Lower leg skin (tissue), 4 donors: ENCODE results near the gene CLIC2. TPM values are rescaled to one million over a fixed set of nuclear protein-coding genes. Genes with fewer than 3 reads are reported as not detected.

Experiments used
- DNase-seq, 2 donors: peaks; one replicate each; pipeline ENCODE4 v3.0.0-alpha.2; 2019; ENCODE audit warnings: low spot score in 2 of 2
- H3K4me3 ChIP-seq: fragments of 200-600 bp; sonication (generic); 2 replicates; pipeline ENCODE4 v1.5.1; 2017; ENCODE audit warnings: mild to moderate bottlenecking, low read depth; ENCODE audit not compliant: poor library complexity, severe bottlenecking
- POLR2A ChIP-seq, 2 donors: fragments of 450-650 bp; IDR thresholded peaks; one replicate each; pipeline ENCODE4 v1.6.1; 2016 to 2017; ENCODE audit warnings: antibody characterized with exemption in 2 of 2, mild to moderate bottlenecking in 1 of 2, moderate library complexity in 1 of 2
- WGBS, 2 donors: methylation state at CpG; one replicate each; pipeline ENCODE4 v1.1.5; 2018; 5-methylcytosine and 5-hydroxymethylcytosine counted together
- intact Hi-C: fragments of 100-400 bp; cut with DNase I; formaldehyde crosslinking; loops from one replicate; pipeline ENCODE4 v1.15.0; 2023; ENCODE audit warnings: low total_unique reads
- total RNA-seq, 4 donors: library from RNA; depleted of rRNA; stranded (reverse); fragments of >200 nt; gene quantifications; one replicate each; pipeline ENCODE4 v1.1.0, GENCODE V29; 2016
- TF ChIP-seq, protein P1 (sequence below), 3 donors: fragments of 450-650 bp; IDR thresholded peaks; one replicate each; pipeline ENCODE4 v1.5.1; 2016; ENCODE audit warnings: antibody characterized with exemption in 3 of 3, mild to moderate bottlenecking in 3 of 3, moderate library complexity in 2 of 3

Gene CLIC2
- total RNA-seq, 4 donors from 2014 or later = 6.9 to 12.7 (median 7.3) TPM

DNA sequence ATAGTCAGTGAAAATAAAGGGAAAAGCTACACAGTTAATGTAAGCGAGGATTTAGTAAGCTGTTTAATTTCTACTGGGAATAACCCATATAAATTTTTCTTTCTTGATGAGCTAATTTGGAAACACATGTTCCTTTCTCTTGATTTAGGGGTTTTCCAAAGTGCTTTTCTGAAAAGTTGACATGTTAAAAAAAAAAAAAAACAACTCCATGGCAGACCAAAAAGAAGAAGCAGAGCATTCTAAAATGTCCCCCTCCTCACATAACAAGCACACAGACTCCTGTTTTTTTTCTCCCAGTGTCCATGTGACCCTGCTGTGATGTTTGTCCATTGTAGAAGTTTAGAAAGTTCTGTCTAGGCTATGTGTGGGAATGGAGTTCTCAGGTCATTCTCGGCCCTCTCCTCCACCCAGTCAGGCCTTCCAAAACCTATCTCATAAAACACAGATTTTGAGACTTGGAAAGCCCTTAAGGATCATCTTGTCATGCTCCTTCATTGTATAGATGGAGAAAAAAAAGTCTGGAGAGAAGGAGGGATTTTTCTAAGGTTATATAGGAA, 792 bp downstream of the CLIC2 start:
- TF ChIP-seq, protein P1, sequence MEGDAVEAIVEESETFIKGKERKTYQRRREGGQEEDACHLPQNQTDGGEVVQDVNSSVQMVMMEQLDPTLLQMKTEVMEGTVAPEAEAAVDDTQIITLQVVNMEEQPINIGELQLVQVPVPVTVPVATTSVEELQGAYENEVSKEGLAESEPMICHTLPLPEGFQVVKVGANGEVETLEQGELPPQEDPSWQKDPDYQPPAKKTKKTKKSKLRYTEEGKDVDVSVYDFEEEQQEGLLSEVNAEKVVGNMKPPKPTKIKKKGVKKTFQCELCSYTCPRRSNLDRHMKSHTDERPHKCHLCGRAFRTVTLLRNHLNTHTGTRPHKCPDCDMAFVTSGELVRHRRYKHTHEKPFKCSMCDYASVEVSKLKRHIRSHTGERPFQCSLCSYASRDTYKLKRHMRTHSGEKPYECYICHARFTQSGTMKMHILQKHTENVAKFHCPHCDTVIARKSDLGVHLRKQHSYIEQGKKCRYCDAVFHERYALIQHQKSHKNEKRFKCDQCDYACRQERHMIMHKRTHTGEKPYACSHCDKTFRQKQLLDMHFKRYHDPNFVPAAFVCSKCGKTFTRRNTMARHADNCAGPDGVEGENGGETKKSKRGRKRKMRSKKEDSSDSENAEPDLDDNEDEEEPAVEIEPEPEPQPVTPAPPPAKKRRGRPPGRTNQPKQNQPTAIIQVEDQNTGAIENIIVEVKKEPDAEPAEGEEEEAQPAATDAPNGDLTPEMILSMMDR (IDR thresholded peaks at IDR 0.05) = no peak
- TF ChIP-seq POLR2A (IDR thresholded peaks at IDR 0.05) = no peak
- intact Hi-C loops = no loop called here
- 29 to 38% methylated on average over 2 of the region's 2 CpGs for WGBS, 2 donors
- H3K4me3 ChIP-seq = no peak overlapping the region
- no peak for DNase-seq

DNA sequence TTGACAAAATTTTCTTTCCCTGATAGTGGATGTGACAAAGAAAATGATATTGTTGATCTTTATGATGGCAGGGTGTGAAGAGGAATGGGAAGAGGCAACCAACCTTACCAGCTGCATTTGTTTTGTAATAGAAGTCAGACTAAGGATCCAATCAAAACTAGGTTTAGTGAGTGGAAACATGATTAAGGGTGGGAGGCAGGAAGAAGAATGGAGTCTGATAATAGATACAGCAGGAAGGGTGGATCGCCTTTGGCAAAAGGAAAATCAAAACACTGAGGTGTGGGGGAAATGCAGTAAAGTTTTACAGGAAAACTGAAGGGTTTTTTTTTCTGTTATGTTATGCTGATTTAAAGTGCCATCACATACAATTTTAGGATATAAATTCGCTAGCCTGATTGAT, 3.4 kb downstream of the CLIC2 start:
- no peak for DNase-seq
- H3K4me3 ChIP-seq = no peak overlapping the region
- intact Hi-C loops = no loop called here
- TF ChIP-seq, protein P1 (IDR thresholded peaks at IDR 0.05) = no peak
- TF ChIP-seq POLR2A (IDR thresholded peaks at IDR 0.05) = no peak
- 52 to 63% methylated on average over 2 of the region's 2 CpGs for WGBS, 2 donors

DNA sequence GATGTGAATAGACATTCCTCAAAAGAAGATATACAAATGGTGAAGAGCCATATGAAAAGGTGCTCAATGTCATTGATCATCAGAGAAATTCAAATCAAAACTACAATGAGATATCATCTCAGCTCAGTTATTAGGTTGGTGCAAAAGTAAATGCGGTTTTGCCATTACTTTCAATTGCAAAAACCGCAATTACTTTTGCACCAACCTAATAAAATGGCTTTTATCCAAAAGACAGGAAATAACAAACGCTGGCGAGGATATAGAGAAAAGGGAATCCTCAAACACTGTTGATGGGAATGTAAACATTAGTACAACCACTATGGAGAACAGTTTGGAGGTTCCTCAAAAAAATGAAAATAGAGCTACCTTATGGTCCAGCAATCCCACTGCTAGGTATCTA, 5.1 kb downstream of the CLIC2 start:
- DNase-seq = no peak
- no peak for TF ChIP-seq POLR2A (IDR thresholded peaks at IDR 0.05)
- TF ChIP-seq, protein P1 (IDR thresholded peaks at IDR 0.05) = no peak
- H3K4me3 ChIP-seq = no peak overlapping the region
- 38 to 64% methylated on average over 4 of the region's 4 CpGs for WGBS, 2 donors
- intact Hi-C loops = no loop called here

DNA sequence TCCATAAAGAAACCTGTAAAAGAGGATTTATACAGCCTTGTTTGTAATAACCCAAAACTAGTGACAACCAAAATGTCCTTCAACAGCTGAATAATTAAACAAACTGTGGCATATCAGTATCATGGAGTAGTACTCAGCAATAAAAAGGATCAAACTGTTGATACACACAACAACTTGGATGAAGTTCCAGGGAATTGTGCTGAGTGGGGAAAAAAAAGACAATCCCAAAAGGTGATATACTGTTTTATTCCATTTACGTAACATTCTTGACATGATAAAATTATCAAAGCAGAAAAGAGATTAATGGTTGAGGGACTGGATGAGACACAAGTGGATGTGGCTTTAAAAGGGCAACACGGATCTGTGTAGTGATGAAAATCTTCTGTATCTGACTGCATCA, 7.8 kb downstream of the CLIC2 start:
- H3K4me3 ChIP-seq = no peak overlapping the region
- 59 to 76% methylated on average over 2 of the region's 2 CpGs for WGBS, 2 donors
- no peak for DNase-seq
- TF ChIP-seq, protein P1 (IDR thresholded peaks at IDR 0.05) = no peak
- no peak for TF ChIP-seq POLR2A (IDR thresholded peaks at IDR 0.05)
- intact Hi-C loops = no loop called here

DNA sequence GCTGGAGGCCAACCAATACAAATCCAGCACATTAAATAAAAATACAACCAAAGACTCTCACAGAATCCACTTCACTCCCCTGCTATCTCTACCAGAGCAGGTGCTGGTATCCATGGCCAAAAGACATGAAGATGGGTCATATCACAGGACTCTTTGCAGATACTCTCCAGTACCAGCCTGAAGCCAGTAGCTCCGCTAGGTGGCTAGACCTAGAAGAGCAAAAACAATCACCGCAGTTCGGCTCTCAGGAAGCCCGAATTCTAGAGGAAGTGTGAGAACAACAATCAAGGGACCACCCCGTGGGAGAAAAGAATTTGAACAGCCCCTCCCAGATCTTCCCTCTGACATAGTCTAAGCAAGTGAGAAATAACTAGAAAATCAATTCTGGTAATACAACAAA, 20.2 kb downstream of the CLIC2 start:
- no peak overlapping the region for H3K4me3 ChIP-seq
- intact Hi-C loops = no loop called here
- DNase-seq = no peak
- TF ChIP-seq POLR2A (IDR thresholded peaks at IDR 0.05) = no peak
- TF ChIP-seq, protein P1 (IDR thresholded peaks at IDR 0.05) = no peak
- WGBS, 2 donors = 51 to 84% methylated on average over 5 of the region's 5 CpGs

DNA sequence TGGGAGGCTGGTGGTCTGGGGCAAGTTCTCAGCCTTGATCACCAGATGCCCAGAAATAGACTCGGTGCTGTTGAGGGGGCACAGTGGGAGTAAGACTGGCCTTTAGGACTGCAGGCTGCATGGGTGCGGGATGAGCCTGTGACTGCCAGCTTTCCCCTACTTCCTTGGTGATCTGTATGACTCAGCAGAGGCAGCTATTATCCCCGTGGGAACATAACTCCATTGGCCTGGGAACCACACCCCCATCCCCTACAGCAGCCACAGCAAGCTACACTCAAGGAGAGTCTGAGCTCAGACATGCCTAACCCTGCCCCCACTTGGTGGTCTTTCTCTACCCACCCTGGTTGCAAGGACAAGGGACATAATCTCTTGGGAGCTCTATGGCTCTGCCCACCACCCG, 20.6 kb downstream of the CLIC2 start:
- no peak overlapping the region for H3K4me3 ChIP-seq
- intact Hi-C loops = no loop called here
- no peak for DNase-seq
- 84 to 88% methylated on average over 3 to 4 of the region's 4 CpGs for WGBS, 2 donors
- no peak for TF ChIP-seq POLR2A (IDR thresholded peaks at IDR 0.05)
- TF ChIP-seq, protein P1 (IDR thresholded peaks at IDR 0.05) = no peak
